GM12891 (cell line): Measurements from ENCODE around the gene MMP8.

Experiments used
- DNase-seq: peaks from one replicate; pipeline ENCODE4 v3.0.0; 2011; ENCODE audit warnings: low spot score; ENCODE audit not compliant: insufficient read length
- FAIRE-seq: peaks from 2 replicates; lab custom pipeline; 2011; peaks lifted over from hg19 to GRCh38; lab: Jason Lieb, UNC
- PAX5 ChIP-seq: IDR thresholded peaks from 2 replicates; pipeline ENCODE4 v1.6.1; 2011; ENCODE audit warnings: low read length, moderate library complexity, mild to moderate bottlenecking; ENCODE audit not compliant: insufficient read depth, severe bottlenecking
- POLR2A ChIP-seq: IDR thresholded peaks from 2 replicates; pipeline ENCODE4 v1.6.1; 2011; ENCODE audit warnings: low read depth, low read length, control low read depth
- POLR2AphosphoS5 ChIP-seq: IDR thresholded peaks from 2 replicates; pipeline ENCODE4 v1.6.1; 2011; ENCODE audit warnings: low read depth, low read length, control low read depth
- POU2F2 ChIP-seq: IDR thresholded peaks from 2 replicates; pipeline ENCODE4 v1.6.1; 2011; ENCODE audit warnings: low read depth, mild to moderate bottlenecking, control low read depth, low read length, moderate library complexity
- SPI1 ChIP-seq: IDR thresholded peaks from 2 replicates; pipeline ENCODE4 v1.6.1; 2011; ENCODE audit warnings: low read depth, low read length, control low read depth
- TAF1 ChIP-seq: IDR thresholded peaks from 2 replicates; pipeline ENCODE4 v1.6.1; 2011; ENCODE audit warnings: low read depth, low read length, control low read depth

MMP8 gene

GRCh38 chr11:102695201-102695600 is 29.6 kb downstream of the MMP8 start:
- no peak for TF ChIP-seq POU2F2
- no peak for TF ChIP-seq TAF1
- no peak for TF ChIP-seq PAX5
- TF ChIP-seq POLR2AphosphoS5 = no peak
- no peak for TF ChIP-seq SPI1
- no peak for TF ChIP-seq POLR2A
- FAIRE-seq (no peak), DNase-seq (no peak)

- no peak for DNase-seq
- 0 out of 2 replicates have a peak, but pooled peaks have one; percentile 34 for TF ChIP-seq SPI1
- no peak for TF ChIP-seq PAX5
- no peak for FAIRE-seq
These were observed 39.0 kb downstream of the MMP8 start for GRCh38 chr11:102685754-102686153.

GRCh38 chr11:102685338-102685737 is 39.4 kb downstream of the MMP8 start:
- DNase-seq = no peak
- FAIRE-seq = no peak

GRCh38 chr11:102683277-102683676 is 41.5 kb downstream of the MMP8 start:
- FAIRE-seq = no peak
- no peak for DNase-seq
- TF ChIP-seq POLR2AphosphoS5 (no peak), SPI1 (no peak), POLR2A (no peak), TAF1 (no peak), POU2F2 (no peak), PAX5 (no peak)

More at GRCh38 chr11:102685338-102685737, 39.4 kb downstream of the MMP8 start:
- TF ChIP-seq TAF1 (no peak), POLR2A (no peak), PAX5 (no peak), POLR2AphosphoS5 (no peak), POU2F2 (no peak), SPI1 (no peak)

- FAIRE-seq = no peak
- TF ChIP-seq POU2F2 (no peak), PAX5 (no peak), TAF1 (no peak), POLR2A (no peak), SPI1 (no peak)
- DNase-seq = no peak
These were observed 43.8 kb downstream of the MMP8 start for GRCh38 chr11:102680945-102681344.

- no peak for FAIRE-seq
- no peak for DNase-seq
- TF ChIP-seq POU2F2 = no peak
- TF ChIP-seq PAX5 = no peak
- no peak for TF ChIP-seq POLR2A
- TF ChIP-seq POLR2AphosphoS5 = no peak
- TF ChIP-seq TAF1 = no peak
- no peak for TF ChIP-seq SPI1
These were observed 46.7 kb downstream of the MMP8 start for GRCh38 chr11:102678022-102678421.

GRCh38 chr11:102676084-102676483 is 48.7 kb downstream of the MMP8 start:
- no peak for FAIRE-seq
- DNase-seq = no peak
- TF ChIP-seq POLR2A (no peak), PAX5 (no peak), POLR2AphosphoS5 (no peak), SPI1 (no peak), TAF1 (no peak), POU2F2 (no peak)

GRCh38 chr11:102669664-102670063 is 55.1 kb downstream of the MMP8 start:
- DNase-seq (no peak), FAIRE-seq (no peak)
- TF ChIP-seq PAX5 (no peak), TAF1 (no peak), SPI1 (no peak), POU2F2 (no peak), POLR2A (no peak), POLR2AphosphoS5 (no peak)

- DNase-seq (peak; percentile 18), FAIRE-seq (peak; percentile 23)
- TF ChIP-seq PAX5 (no peak), POLR2A (no peak), POU2F2 (no peak), SPI1 (no peak), TAF1 (no peak), POLR2AphosphoS5 (no peak)
These were observed 58.3 kb downstream of the MMP8 start for GRCh38 chr11:102666331-102666957.

GRCh38 chr11:102664001-102664752 is 60.6 kb downstream of the MMP8 start:
- TF ChIP-seq PAX5 = no peak
- no peak for TF ChIP-seq POLR2A
- TF ChIP-seq POU2F2 = no peak
- TF ChIP-seq SPI1 = no peak
- no peak for TF ChIP-seq POLR2AphosphoS5
- TF ChIP-seq TAF1 = no peak
- peak; percentile 76 for FAIRE-seq
- DNase-seq = no peak
